SIG-M5 treated with dmso at 0.1 percent for 504 hours (cell line): ENCODE data around the gene ELANE.
"Not testable (repeated sequence)": the region's sequence is repeated elsewhere in the genome, so short reads cannot be mapped to it uniquely, and the experiment has no call there.

ENCODE experiments used
- DNase-seq: peaks from one replicate; lab custom pipeline; 2025; ENCODE audit not compliant: unreplicated experiment; lab: John Stamatoyannopoulos, UW

The ELANE gene

GRCh38 chr19:876780-877314 lies 24.7 kb downstream of the ELANE start:
- no peak for DNase-seq

- not testable (repeated sequence) for DNase-seq
Observed at GRCh38 chr19:877992-878660, 26.0 kb downstream of the ELANE start.

DNA sequence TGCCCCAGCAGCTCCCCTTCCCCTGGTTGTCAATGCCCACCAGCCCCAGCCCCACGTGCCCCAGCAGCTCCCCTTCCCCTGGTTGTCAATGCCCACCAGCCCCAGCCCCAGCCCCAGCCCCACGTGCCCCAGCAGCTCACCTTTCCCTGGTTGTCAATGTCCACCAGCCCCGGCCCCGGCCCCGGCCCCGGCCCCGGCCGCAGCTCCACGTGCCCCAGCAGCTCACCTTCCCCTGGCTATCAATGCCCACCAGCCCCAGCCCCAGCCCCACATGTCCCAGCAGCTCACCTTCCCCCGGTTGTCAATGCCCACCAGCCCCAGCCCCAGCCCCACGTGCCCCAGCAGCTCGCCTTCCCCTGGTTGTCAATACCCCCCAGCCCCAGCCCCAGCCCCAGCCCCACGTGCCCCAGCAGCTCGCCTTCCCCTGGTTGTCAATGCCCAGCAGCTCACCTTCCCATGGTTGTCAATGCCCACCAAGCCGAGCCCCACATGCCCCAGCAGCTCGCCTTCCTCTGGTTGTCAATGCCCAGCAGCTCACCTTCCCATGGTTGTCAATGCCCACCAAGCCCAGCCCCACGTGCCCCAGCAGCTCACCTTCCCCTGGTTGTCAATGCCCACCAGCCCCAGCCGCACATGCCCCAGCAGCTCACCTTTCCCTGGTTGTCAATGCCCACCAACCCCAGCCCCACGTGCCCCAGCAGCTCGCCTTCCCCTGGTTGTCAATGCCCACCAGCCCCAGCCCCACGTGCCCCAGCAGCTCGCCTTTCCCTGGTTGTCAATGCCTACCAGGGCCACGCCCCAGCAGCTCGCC lies 26.9 kb downstream of the ELANE start:
- DNase-seq = not testable (repeated sequence)

DNA sequence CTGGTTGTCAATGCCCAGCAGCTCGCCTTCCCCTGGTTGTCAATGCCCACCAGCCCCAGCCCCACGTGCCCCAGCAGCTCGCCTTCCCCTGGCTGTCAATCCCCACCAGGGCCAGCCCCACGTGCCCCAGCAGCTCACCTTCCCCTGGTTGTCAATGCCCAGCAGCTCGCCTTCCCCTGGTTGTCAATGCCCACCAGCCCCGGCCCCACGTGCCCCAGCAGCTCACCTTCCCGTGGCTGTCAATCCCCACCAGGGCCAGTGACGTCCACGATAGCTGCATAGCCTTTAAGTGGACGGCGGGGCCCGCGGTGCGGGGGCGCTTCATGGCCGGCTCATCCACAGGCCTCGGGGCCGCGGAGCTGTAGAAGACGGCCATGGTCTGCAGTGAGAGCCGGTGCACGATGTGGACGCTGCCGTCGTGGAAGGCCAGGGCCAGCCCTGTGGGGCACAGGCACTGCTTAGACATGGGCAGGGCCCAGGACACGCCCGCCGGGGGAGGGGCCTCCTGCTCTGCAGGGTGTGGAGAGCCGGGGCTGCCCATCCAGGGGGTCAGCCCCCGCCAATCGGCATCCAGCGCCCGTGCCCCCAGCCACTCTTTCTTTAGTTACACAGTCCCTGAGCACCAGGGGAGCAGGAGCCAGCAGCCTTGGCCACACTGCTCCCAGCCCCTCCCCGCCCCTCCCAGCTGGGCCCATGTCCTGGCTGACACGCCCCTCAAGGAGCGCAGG lies 27.8 kb downstream of the ELANE start:
- no peak for DNase-seq

GRCh38 chr19:881385-882071 lies 29.4 kb downstream of the ELANE start:
- DNase-seq = no peak

DNA sequence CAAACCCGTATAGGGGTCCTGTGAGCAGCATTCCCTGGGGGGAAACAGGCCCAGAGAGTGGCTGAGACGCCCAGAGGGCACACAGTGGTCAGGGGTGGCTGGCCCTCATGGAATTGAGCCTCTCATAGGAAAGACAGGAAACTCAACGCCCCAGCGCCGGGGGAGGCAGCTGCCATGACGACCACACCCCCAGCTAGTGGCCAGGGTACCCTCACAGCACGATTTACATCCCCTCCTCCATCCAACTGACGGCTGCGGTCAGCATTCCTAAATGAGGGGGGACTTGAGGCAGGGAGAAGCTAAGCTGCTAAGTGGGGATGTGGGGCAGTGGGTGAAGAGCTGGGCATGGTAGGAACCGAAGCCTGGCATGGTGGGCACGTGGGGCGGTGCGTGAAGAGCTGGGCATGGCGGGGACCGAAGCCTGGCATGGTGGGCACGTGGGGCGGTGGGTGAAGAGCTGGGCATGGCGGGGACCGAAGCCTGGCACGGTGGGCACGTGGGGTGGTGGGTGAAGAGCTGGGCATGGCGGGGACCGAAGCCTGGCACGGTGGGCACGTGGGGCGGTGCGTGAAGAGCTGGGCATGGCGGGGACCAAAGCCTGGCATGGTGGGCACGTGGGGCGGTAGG lies 30.9 kb downstream of the ELANE start:
- no peak for DNase-seq

GRCh38 chr19:883661-884211 lies 31.6 kb downstream of the ELANE start:
- DNase-seq = no peak

GRCh38 chr19:884420-885211 lies 32.5 kb downstream of the ELANE start:
- no peak for DNase-seq

GRCh38 chr19:885536-886224 lies 33.6 kb downstream of the ELANE start:
- no peak for DNase-seq

GRCh38 chr19:887072-887471 lies 35.0 kb downstream of the ELANE start:
- DNase-seq = no peak

DNA sequence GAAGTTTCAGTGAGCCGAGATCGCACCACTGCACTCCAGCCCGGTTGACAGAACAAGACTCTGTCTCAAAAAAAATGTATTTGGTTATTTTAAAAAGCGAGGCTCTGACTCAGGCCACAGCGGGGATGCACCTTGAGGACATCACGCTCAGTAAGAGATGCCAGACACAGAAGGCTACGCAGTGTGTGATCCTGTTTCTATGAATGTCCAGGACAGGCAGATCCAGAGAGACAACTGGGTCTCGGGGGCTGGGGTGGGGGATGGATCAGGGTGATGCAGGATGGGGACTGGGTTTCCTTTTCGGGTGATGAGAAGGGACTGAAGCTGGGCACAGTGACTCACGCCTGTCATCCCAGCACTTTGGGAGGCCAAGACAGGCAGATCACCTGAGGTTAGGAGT lies 35.5 kb downstream of the ELANE start:
- DNase-seq = no peak

GRCh38 chr19:888581-889385 lies 36.7 kb downstream of the ELANE start:
- no peak for DNase-seq

GRCh38 chr19:889662-890295 lies 37.7 kb downstream of the ELANE start:
- no peak for DNase-seq

- no peak for DNase-seq
Observed at GRCh38 chr19:890831-891230, 38.7 kb downstream of the ELANE start.

DNA sequence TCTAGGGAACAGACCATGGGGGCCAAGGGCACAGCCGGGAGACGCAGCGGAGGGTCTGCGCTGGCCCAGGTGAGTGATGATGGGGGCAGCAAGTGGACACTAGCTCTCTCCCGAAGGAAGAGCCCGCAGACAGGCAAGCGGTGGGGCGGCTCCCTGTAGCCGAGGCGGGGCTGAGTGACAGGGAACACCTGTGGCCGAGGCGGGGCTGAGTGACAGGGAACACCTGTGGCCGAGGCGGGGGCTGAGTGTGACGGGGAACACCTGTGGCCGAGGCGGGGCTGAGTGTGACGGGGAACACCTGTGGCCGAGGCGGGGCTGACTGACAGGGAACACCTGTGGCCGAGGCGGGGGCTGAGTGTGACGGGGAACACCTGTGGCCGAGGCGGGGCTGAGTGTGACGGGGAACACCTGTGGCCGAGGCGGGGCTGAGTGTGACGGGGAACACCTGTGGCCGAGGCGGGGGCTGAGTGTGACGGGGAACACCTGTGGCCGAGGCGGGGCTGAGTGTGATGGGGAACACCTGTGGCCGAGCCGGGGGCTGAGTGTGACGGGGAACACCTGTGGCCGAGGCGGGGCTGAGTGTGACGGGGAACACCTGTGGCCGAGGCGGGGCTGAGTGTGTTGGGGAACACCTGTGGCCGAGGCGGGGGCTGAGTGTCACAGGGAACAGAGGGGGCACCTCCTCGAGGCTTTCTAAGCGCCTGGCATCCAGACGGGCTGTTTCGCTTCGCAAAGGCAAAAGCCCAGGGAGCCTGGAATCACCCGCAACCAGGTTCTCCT lies 39.5 kb downstream of the ELANE start:
- not testable (repeated sequence) for DNase-seq

DNA sequence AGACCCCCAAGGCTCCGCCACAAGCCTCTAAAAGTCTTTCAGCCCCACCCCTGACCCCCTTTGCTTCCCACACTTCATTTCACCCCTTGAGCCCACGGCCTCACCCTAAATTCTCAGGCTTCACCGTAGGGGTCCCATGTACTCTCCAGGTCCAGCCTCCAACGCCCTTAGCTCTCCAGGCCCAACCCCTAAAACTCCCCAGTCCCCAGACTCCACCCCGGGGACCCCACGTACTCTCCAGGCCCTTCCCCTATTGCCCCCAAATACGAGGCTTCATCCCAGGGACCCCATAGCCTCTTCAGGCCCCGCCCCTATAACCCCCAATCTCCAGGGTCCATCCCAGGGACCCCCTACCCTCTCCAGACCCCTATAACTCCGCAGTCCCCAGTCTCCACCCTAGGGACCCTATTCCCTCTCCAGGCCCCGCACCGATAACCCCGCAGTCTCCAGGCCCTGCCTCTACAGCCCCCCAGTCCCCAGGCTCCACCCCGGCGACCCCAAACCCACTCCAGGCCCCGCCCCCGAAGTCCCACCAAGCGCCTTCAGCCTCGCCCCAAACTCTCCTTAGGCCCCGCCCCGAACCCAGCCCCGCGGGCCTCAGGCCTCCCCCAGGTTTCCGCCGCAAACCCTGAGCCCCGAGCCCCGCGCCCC lies 40.3 kb downstream of the ELANE start:
- no peak for DNase-seq
